Fibroblast of villous mesenchyme (primary cell): Measurements from ENCODE around the gene ATG16L1. TPM values are rescaled to one million over a fixed set of nuclear protein-coding genes. Genes with fewer than 3 reads are reported as not detected.

Experiments used
- DNase-seq: peaks from one replicate; pipeline ENCODE4 v3.0.0-alpha.2; 2010; ENCODE audit warnings: low read depth
- H3K4me3 ChIP-seq: 2 replicates; pipeline ENCODE4 v1.5.1; 2011; ENCODE audit warnings: low read depth, mild to moderate bottlenecking, low read length
- total RNA-seq: library from RNA; depleted of rRNA; stranded (reverse); fragments of >200 nt; gene quantifications from 2 replicates; pipeline ENCODE4 v1.2.3, GENCODE V29; 2012
- TF ChIP-seq, protein P1 (sequence below): IDR thresholded peaks from 2 replicates; pipeline ENCODE4 v1.5.1; 2012; ENCODE audit warnings: low read depth, mild to moderate bottlenecking, low read length; ENCODE audit not compliant: insufficient read depth

The ATG16L1 gene
- total RNA-seq, 1 donor, result 41.0 TPM

DNA sequence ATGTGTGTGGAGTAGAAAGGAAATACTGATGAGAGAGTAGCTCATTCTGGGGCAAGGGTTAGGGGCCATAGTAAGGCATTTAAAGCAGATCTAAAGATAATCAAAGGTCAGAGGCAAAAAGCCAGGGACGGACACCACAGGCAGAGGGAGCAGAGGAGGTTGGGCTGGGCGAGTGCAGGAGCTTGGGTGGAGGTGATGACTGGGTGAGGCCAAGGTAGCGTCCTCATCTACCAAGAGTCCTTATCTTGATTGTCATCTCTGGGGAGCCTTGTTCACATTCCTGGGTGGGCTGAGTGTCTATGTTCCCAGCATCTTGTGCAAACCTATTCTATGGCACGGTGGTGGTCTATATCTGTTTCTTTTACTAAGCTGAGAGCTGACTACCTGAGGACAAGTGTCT, 30.1 kb downstream of the ATG16L1 start:
- H3K4me3 ChIP-seq, result no peak overlapping the region
- TF ChIP-seq, protein P1, sequence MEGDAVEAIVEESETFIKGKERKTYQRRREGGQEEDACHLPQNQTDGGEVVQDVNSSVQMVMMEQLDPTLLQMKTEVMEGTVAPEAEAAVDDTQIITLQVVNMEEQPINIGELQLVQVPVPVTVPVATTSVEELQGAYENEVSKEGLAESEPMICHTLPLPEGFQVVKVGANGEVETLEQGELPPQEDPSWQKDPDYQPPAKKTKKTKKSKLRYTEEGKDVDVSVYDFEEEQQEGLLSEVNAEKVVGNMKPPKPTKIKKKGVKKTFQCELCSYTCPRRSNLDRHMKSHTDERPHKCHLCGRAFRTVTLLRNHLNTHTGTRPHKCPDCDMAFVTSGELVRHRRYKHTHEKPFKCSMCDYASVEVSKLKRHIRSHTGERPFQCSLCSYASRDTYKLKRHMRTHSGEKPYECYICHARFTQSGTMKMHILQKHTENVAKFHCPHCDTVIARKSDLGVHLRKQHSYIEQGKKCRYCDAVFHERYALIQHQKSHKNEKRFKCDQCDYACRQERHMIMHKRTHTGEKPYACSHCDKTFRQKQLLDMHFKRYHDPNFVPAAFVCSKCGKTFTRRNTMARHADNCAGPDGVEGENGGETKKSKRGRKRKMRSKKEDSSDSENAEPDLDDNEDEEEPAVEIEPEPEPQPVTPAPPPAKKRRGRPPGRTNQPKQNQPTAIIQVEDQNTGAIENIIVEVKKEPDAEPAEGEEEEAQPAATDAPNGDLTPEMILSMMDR, result no peak
- DNase-seq, result no peak

DNA sequence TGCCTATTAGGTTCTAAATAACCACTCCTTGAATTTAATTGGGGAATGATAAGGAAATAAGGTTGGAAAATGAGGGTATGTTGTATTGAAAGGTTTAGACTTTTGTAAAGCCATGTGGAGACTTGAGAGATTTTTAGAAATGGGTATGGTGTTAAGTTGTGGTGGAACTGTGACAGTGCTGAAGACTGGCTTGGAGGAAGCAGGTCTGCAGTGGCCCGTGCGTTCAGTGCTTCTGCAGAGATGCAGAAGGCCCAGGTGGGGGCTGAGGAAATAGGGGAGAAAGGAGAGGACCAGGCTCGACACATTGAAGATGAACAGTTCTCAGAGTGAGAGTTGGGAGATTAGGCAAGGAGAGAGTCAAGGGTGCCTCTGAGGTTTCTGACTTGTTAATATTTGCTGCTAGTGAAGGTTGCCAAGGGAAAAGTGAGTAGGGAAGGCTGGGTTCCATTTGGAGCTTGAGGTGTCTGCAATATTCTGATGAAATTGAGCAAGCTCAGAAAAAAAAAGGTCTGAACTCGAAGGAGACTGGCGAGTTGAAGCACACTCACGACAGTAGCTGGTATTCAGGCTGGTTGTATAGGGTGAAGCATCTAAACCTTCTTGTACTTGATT, 30.6 kb downstream of the ATG16L1 start:
- no peak overlapping the region for H3K4me3 ChIP-seq
- DNase-seq, result no peak
- TF ChIP-seq, protein P1, result no peak

DNA sequence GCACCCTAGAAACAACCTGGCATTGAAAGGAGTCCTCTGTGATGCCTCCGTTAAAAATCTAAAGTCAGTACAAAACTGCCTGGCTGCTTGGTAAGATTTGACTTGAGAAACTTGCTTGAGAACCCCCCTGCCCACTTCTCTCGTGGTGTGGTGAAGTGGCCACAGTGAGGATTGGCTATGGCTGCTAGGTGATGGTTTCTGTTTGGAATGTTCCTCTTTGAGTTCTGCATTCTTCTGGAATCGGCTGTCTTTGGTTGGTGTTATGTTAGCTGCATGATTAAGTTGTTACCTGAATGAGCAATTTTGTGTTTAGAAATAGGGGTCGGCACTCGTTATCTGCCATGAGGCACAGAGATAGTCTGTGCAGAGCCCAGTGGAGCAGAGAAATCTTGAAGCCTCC, 34.4 kb downstream of the ATG16L1 start:
- H3K4me3 ChIP-seq, result no peak overlapping the region
- TF ChIP-seq, protein P1, result no peak
- DNase-seq, result no peak

DNA sequence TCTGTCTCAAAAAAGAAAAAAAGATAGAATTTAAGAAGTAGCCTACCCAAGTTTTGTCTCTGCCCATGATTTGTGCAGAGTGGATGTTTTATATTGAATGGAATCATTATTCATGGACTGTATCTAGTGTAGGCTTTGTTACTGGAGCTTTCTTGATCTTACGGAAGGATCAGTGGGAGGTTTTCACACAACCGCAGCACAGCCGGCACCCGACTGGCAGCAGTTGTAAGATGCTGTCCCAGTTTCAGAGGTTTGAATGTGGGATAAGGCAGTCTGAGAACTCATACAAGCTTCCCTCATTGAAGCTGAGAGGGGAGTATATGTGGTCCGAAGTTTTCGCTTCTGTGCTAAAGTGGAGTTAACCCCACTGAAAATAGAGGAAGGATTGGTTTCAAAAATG, 36.4 kb downstream of the ATG16L1 start:
- TF ChIP-seq, protein P1, result no peak
- H3K4me3 ChIP-seq, result no peak overlapping the region
- DNase-seq, result no peak

DNA sequence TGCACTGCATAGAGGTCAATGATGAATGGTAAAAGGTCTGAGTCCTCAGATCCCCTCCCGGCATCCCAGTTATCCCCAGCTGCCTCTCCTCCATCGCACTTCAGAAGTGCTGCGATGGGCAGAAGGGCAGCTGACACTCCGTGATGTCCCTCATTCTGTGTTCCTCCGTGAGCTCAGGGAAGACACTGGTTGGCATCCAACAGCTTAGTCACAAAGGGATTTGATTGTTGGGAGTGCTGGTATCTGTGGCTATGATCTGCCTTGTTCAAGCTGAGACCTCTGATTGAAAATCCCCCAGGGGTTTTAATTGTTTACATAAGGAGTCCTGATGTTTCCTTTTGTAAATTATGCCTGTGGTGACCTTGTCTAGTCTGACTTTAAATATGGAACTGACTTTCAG, 37.2 kb downstream of the ATG16L1 start:
- peak; percentile 18 for DNase-seq
- TF ChIP-seq, protein P1, result no peak
- H3K4me3 ChIP-seq, result no peak overlapping the region

DNA sequence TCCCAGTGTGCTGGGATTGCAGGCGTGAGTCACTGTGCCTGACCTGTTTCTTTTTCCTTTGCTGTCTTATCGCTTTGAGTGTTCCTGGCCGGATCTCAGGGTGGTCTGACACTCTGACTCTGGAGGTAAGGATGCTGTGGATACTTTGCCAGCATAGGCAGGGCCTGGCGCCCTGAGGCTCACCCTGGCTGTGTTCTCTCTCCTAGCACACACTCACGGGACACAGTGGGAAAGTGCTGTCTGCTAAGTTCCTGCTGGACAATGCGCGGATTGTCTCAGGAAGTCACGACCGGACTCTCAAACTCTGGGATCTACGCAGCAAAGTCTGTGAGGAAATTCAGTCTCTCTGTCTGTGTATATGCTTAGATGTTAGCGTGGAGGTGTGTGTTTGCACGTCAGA, 38.2 kb downstream of the ATG16L1 start:
- DNase-seq, result no peak
- H3K4me3 ChIP-seq, result no peak overlapping the region
- TF ChIP-seq, protein P1, result no peak
